SK-N-SH treated with all-trans-retinoic acid at 6 μM for 48 hours (cell line): ENCODE measurements around the gene UBE2R2.

Experiments used
- ATAC-seq: fragments of 200-7000 bp; cut with Tn5 transposase; 3 replicates; pipeline ENCODE4 v1.9.1; 2020; ENCODE audit warnings: mild to moderate bottlenecking, moderate library complexity
- ARNTL ChIP-seq: fragments of 450-650 bp; formaldehyde crosslinking; IDR thresholded peaks from 2 replicates; pipeline ENCODE4 v1.5.0; 2020; ENCODE audit warnings: low read depth, mild to moderate bottlenecking, moderate library complexity, borderline replicate concordance
- BACH2 ChIP-seq: fragments of 250-450 bp; sonication (Bioruptor Pico); IDR thresholded peaks from 2 replicates; pipeline ENCODE4 v1.9.0; 2021; ENCODE audit warnings: mild to moderate bottlenecking, borderline replicate concordance
- CREB5 ChIP-seq: fragments of 250-450 bp; sonication (Bioruptor Pico); IDR thresholded peaks from 2 replicates; pipeline ENCODE4 v1.5.1; 2020; ENCODE audit warnings: low read depth, mild to moderate bottlenecking, moderate library complexity
- CSDC2 ChIP-seq: fragments of 250-450 bp; sonication (Bioruptor Pico); IDR thresholded peaks from 2 replicates; pipeline ENCODE4 v1.5.0; 2020; ENCODE audit warnings: mild to moderate bottlenecking, moderate library complexity
- CSRNP3 ChIP-seq: fragments of 250-450 bp; sonication (Bioruptor Pico); IDR thresholded peaks from 2 replicates; pipeline ENCODE4 v1.5.1; 2021; ENCODE audit warnings: mild to moderate bottlenecking, moderate library complexity
- ESRRG ChIP-seq: fragments of 250-450 bp; sonication (Bioruptor Pico); IDR thresholded peaks from 2 replicates; pipeline ENCODE4 v1.6.1; 2021; ENCODE audit warnings: mild to moderate bottlenecking
- GLIS3 ChIP-seq: fragments of 250-450 bp; sonication (Bioruptor Pico); IDR thresholded peaks from 2 replicates; pipeline ENCODE4 v1.5.0; 2020; ENCODE audit warnings: mild to moderate bottlenecking, moderate library complexity
- ISL1 ChIP-seq: fragments of 250-450 bp; sonication (Bioruptor Pico); IDR thresholded peaks from 2 replicates; pipeline ENCODE4 v2.1.2; 2022; ENCODE audit warnings: mild to moderate bottlenecking, moderate library complexity
- OSR1 ChIP-seq: fragments of 250-450 bp; sonication (Bioruptor Pico); IDR thresholded peaks from 2 replicates; pipeline ENCODE4 v1.8.0; 2022; ENCODE audit warnings: moderate library complexity, mild to moderate bottlenecking, inconsistent platforms
- PPARA ChIP-seq: fragments of 250-450 bp; sonication (Bioruptor Pico); IDR thresholded peaks from 2 replicates; pipeline ENCODE4 v1.5.0; 2020; ENCODE audit warnings: mild to moderate bottlenecking, borderline replicate concordance
- RARB ChIP-seq: fragments of 250-450 bp; sonication (Bioruptor Pico); IDR thresholded peaks from 2 replicates; pipeline ENCODE4 v1.8.0; 2021; ENCODE audit warnings: mild to moderate bottlenecking, moderate library complexity
- TCF4 ChIP-seq: fragments of 250-450 bp; sonication (Bioruptor Pico); IDR thresholded peaks from 2 replicates; pipeline ENCODE4 v1.8.0; 2021; ENCODE audit warnings: mild to moderate bottlenecking, moderate library complexity, borderline replicate concordance
- TOX ChIP-seq: fragments of 250-450 bp; sonication (Bioruptor Pico); IDR thresholded peaks from 2 replicates; pipeline ENCODE4 v1.8.0; 2021; ENCODE audit warnings: mild to moderate bottlenecking, moderate library complexity, borderline replicate concordance
- ZC3H10 ChIP-seq: fragments of 250-450 bp; sonication (Bioruptor Pico); IDR thresholded peaks from 2 replicates; pipeline ENCODE4 v1.5.1; 2021; ENCODE audit warnings: mild to moderate bottlenecking, moderate library complexity
- ZFP3 ChIP-seq: fragments of 250-450 bp; sonication (Bioruptor Pico); IDR thresholded peaks from 2 replicates; pipeline ENCODE4 v1.5.0; 2020; ENCODE audit warnings: mild to moderate bottlenecking, moderate library complexity
- ZFP30 ChIP-seq: fragments of 450-650 bp; formaldehyde crosslinking; IDR thresholded peaks from 2 replicates; pipeline ENCODE4 v1.5.0; 2022; ENCODE audit warnings: mild to moderate bottlenecking, moderate library complexity
- ZNF565 ChIP-seq: fragments of 450-650 bp; formaldehyde crosslinking; conservative IDR thresholded peaks from 2 replicates; pipeline ENCODE4 v1.5.0; 2020; ENCODE audit warnings: low read depth, mild to moderate bottlenecking, moderate library complexity
- ZNF70 ChIP-seq: fragments of 450-650 bp; formaldehyde crosslinking; IDR thresholded peaks from 2 replicates; pipeline ENCODE4 v1.5.0; 2020; ENCODE audit warnings: mild to moderate bottlenecking, moderate library complexity
- ZNF8 ChIP-seq: fragments of 450-650 bp; formaldehyde crosslinking; IDR thresholded peaks from 2 replicates; pipeline ENCODE4 v1.5.0; 2020; ENCODE audit warnings: mild to moderate bottlenecking, moderate library complexity
- TF ChIP-seq, protein P1 (sequence below): fragments of 250-450 bp; sonication (Bioruptor Pico); IDR thresholded peaks from 2 replicates; pipeline ENCODE4 v1.8.0; 2020; ENCODE audit warnings: mild to moderate bottlenecking, moderate library complexity, borderline replicate concordance
- TF ChIP-seq, protein P2 (sequence below): fragments of 250-450 bp; sonication (Bioruptor Pico); IDR thresholded peaks from 2 replicates; pipeline ENCODE4 v1.8.0; 2021; ENCODE audit warnings: low read depth, mild to moderate bottlenecking, moderate library complexity, borderline replicate concordance

The UBE2R2 gene

DNA sequence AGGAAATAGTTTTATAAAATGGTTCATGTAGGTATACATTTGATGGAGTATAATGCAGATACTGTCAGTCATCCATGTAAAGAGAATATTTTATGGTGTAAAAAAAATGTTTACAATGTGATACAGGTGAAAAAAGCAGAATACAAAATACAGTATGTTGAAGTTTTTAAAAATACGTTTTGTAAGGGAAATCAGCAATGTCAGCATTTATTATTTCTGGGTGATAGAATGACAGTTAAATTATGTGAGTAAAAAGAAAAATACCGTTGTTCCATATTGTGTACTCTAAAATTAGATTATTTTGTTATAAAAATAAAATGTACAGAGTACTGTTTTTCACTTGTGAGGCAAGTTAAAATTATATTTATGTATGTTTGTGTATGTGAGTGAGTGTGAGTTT is 69.0 kb downstream of the UBE2R2 start:
- TF ChIP-seq CREB5 (CRISPR knock-in tag): no peak
- TF ChIP-seq OSR1 (CRISPR knock-in tag): no peak
- no peak for TF ChIP-seq PPARA (CRISPR knock-in tag)
- TF ChIP-seq ZC3H10 (CRISPR knock-in tag): no peak
- no peak for TF ChIP-seq ZFP30
- TF ChIP-seq, protein P1, sequence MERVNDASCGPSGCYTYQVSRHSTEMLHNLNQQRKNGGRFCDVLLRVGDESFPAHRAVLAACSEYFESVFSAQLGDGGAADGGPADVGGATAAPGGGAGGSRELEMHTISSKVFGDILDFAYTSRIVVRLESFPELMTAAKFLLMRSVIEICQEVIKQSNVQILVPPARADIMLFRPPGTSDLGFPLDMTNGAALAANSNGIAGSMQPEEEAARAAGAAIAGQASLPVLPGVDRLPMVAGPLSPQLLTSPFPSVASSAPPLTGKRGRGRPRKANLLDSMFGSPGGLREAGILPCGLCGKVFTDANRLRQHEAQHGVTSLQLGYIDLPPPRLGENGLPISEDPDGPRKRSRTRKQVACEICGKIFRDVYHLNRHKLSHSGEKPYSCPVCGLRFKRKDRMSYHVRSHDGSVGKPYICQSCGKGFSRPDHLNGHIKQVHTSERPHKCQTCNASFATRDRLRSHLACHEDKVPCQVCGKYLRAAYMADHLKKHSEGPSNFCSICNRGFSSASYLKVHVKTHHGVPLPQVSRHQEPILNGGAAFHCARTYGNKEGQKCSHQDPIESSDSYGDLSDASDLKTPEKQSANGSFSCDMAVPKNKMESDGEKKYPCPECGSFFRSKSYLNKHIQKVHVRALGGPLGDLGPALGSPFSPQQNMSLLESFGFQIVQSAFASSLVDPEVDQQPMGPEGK (CRISPR knock-in tag): no peak
- no peak for TF ChIP-seq ZNF70 (CRISPR knock-in tag)
- no peak for TF ChIP-seq TOX (CRISPR knock-in tag)
- TF ChIP-seq ZNF565: no peak
- TF ChIP-seq ZFP3: no peak
- TF ChIP-seq ESRRG (CRISPR knock-in tag): no peak
- TF ChIP-seq ARNTL (CRISPR knock-in tag): no peak
- no peak for TF ChIP-seq CSDC2 (CRISPR knock-in tag)
- TF ChIP-seq RARB (CRISPR knock-in tag): no peak
- TF ChIP-seq ISL1: no peak
- TF ChIP-seq ZNF8 (CRISPR knock-in tag): no peak
- no peak for TF ChIP-seq TCF4 (CRISPR knock-in tag)
- no peak for TF ChIP-seq BACH2
- no peak for TF ChIP-seq GLIS3
- no peak for ATAC-seq

- ATAC-seq: no peak
Measured at GRCh38 chr9:33893861-33894260, 76.9 kb downstream of the UBE2R2 start.

GRCh38 chr9:33894316-33894715 is 77.4 kb downstream of the UBE2R2 start:
- no peak for ATAC-seq
- TF ChIP-seq ISL1 (no peak), ZFP3 (no peak), RARB (CRISPR knock-in tag) (no peak), ZNF565 (no peak), TOX (CRISPR knock-in tag) (no peak), TCF4 (CRISPR knock-in tag) (no peak), ZNF70 (CRISPR knock-in tag) (no peak), PPARA (CRISPR knock-in tag) (no peak), OSR1 (CRISPR knock-in tag) (no peak)
- TF ChIP-seq, protein P2, sequence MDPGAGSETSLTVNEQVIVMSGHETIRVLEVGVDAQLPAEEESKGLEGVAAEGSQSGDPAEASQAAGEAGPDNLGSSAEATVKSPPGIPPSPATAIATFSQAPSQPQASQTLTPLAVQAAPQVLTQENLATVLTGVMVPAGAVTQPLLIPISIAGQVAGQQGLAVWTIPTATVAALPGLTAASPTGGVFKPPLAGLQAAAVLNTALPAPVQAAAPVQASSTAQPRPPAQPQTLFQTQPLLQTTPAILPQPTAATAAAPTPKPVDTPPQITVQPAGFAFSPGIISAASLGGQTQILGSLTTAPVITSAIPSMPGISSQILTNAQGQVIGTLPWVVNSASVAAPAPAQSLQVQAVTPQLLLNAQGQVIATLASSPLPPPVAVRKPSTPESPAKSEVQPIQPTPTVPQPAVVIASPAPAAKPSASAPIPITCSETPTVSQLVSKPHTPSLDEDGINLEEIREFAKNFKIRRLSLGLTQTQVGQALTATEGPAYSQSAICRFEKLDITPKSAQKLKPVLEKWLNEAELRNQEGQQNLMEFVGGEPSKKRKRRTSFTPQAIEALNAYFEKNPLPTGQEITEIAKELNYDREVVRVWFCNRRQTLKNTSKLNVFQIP: no peak
- TF ChIP-seq, all 23 proteins: peak for 0

More at GRCh38 chr9:33893861-33894260, 76.9 kb downstream of the UBE2R2 start:
- TF ChIP-seq, protein P1 (CRISPR knock-in tag): no peak
- TF ChIP-seq BACH2 (no peak), CREB5 (CRISPR knock-in tag) (no peak), GLIS3 (no peak)

DNA sequence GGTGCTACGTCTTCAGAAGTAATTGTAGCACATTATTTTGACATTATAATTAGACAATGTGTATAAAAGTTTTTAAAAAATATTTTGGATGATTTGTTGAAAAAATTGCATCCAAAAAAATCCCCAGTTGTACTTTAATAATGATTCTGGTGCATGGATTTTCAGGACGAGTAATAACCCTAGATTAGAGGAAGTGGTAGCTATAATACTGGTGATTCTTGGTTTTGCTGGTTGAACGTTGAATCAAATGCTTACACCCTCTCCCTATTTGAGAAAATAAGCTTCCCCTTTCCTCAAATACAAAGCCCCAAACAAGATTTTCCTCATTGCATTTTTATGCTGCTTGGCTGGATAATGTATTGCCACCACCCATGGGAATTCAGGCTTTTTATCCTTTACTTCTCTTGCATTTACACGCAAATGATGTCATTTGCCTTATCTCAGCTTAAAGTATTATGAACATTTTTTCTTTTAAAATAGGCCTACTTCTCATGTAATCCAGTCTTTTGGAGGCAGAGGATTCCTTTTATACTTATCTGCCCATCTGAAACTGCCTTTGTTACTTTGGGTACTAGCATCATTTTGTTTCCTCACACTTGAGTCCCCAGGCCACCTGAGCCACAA is 86.3 kb downstream of the UBE2R2 start:
- ATAC-seq: no peak
- TF ChIP-seq TCF4 (CRISPR knock-in tag) (no peak), PPARA (CRISPR knock-in tag) (no peak), ZFP30 (no peak), OSR1 (CRISPR knock-in tag) (no peak), CSRNP3 (CRISPR knock-in tag) (no peak)
- TF ChIP-seq, protein P1 (CRISPR knock-in tag): no peak
